ENCODE data around the gene PITPNM1.

The PITPNM1 gene

DNA sequence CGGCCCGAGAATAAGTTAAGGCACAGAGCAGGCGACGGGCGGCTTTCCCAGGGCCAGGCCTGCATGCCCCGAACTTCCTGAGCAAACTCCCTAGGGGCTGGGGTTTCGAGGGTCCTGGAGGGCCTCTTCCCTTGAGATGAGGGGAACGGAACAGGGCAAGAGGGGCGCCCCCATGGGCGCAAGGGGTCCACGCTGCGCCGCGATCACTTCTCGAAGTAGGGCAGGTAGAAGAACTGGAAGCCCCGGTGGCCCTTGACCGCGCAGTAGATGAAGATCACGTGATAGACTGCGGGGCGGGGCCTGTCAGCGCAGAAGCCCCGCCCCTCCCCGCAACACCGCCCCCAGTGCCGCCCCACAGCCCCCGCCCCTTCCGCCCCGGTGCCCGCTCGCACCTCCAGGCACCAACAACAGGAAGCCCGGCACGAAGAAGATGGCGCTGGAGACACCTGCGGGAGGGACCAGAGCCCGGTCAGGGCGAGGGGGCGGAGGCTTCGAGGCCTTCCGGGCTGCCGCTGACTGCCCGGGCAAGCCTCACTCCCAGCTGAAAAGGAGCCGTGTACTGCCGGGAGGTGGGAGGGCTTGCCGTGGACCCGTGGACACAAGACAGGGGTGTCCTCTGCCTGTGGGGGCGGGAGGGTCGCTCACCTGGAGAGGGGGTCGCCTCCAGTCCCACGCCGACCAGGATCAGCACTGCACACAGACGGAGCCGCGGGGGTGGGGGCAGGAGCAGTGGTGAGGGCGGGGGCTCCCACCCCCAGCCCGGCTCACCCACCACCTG, 40.6 kb downstream of the PITPNM1 start:
- 0 out of 2 replicates have a peak, but pooled peaks have one; percentile 40 for TF ChIP-seq ZFX (IDR thresholded peaks at IDR 0.05)
- TF ChIP-seq CTCF (conservative IDR thresholded peaks at IDR 0.05): no peak
- peak overlapping the region; percentile 97 for H3K27ac ChIP-seq

DNA sequence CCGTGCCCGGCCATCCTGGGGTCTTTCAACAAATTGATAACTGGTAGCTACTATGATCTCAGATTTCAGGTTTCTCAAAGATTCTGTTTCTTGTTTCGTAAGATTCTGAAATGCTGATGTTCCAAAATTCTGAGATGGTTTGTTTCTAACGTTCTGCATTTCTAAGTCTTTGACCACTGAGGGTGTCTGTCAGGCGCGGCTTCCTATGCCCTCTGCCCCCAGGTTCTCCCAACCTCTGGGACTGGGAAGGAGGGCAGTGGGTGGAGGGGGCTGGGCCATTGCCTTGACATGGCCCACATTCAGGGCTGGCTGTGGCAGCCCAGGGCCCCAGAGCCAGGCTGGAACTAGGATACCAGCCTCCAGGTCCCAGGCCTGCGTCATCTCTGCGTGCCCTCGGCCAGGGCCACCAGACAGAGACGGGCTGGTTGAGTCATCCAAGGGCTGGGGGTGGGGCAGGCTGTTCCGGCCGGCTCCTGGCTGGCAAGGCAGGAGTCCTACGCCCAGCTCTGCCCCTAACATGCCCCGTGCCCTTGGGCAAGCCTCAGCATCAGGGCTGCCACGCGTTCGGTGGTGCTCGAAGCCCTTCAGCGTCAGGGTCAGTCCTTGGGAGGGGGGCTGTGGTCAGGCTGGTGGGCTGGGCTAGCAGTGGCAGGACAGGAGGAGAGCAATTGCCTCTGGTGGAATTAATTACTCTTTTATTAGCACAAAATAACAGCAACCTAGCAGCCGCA, 41.3 kb downstream of the PITPNM1 start:
- TF ChIP-seq CTCF (conservative IDR thresholded peaks at IDR 0.05) (no peak), ZFX (IDR thresholded peaks at IDR 0.05) (no peak; the same call in 1 of the 2 replicates)
- H3K27ac ChIP-seq: peak overlapping the region; percentile 97

GRCh38 chr11:67463186-67463585, 42.0 kb downstream of the PITPNM1 start:
- TF ChIP-seq ZFX (IDR thresholded peaks at IDR 0.05) (no peak), CTCF (conservative IDR thresholded peaks at IDR 0.05) (no peak)
- peak overlapping the region; percentile 97 for H3K27ac ChIP-seq

GRCh38 chr11:67458266-67458665, 46.9 kb downstream of the PITPNM1 start:
- TF ChIP-seq CTCF (conservative IDR thresholded peaks at IDR 0.05) (no peak), ZFX (IDR thresholded peaks at IDR 0.05) (no peak)
- H3K27ac ChIP-seq: no peak overlapping the region

DNA sequence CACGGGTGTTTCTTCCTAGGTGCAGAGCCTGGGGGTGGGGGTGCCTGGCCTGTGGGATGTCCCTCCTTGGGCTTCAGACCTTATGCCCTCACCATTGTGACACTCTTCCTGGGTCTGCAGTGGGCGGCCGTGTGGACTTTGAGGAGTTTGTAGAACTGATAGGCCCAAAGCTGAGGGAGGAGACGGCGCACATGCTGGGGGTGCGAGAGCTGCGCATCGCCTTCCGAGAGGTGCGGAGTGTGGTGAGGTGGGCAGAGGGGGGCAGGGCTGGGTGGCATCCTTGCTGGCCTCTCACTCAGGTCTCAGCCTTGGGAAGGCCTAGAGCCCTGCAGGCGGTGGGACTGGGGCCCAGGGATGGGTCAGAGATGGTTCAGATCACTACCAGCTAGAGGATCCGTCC, 47.7 kb downstream of the PITPNM1 start:
- TF ChIP-seq CTCF (conservative IDR thresholded peaks at IDR 0.05) (no peak), ZFX (IDR thresholded peaks at IDR 0.05) (no peak)
- no peak overlapping the region for H3K27ac ChIP-seq

- TF ChIP-seq ZFX (IDR thresholded peaks at IDR 0.05) (no peak), CTCF (conservative IDR thresholded peaks at IDR 0.05) (no peak)
- H3K27ac ChIP-seq: no peak overlapping the region
Observed at GRCh38 chr11:67456068-67456705, 49.0 kb downstream of the PITPNM1 start.

DNA sequence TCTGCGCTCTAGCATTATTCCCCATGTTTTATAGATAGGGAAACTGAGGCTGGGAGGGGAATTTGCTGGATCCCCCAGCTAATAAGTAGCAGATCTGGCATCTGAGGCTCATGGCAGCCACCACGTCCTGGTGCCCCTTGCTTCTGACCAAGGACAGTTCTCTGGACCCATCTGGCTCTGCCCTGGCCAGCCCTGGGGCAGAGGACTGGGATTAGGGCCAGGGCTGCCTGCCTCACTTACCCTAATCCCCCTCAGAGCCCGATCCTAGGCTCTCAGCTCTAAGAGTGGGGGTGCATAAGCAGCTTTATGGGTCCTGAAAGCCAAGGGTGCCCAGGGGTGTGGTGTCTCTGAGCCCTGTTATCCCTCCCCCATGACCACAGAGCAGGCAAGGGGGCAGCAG, 50.1 kb downstream of the PITPNM1 start, which contains the start of gene CABP4:
CABP4 (plus strand) TSS at position 301 of the 400 bp plus-strand sequence; CDS start at position 371, 70 bp downstream.
- no peak for TF ChIP-seq CTCF (conservative IDR thresholded peaks at IDR 0.05)
- no peak for TF ChIP-seq ZFX (IDR thresholded peaks at IDR 0.05)
- no peak within 1 kb of the TSS for H3K27ac ChIP-seq
